Pancreas (tissue), 10 donors: ENCODE results near the gene PPIF. TPM values are rescaled to one million over a fixed set of nuclear protein-coding genes. Genes with fewer than 3 reads are reported as not detected.

Experiments
- ATAC-seq, 4 donors: fragments of 200-7000 bp; cut with Tn5 transposase; one replicate each; pipeline versions ENCODE4 v1.8.0 to v1.9.1; 2020; ENCODE audit warnings: mild to moderate bottlenecking in 4 of 4, moderate library complexity in 4 of 4
- DNase-seq, 6 donors: peaks; one replicate each; pipeline ENCODE4 v3.0.0-alpha.2; 2020
- FAIRE-seq: peaks from 2 replicates; lab custom pipeline; 2012; peaks lifted over from hg19 to GRCh38; lab: Jason Lieb, UNC
- H3K27ac ChIP-seq, 4 donors: fragments of 200-600 bp; sonication (generic); 1 replicate in 3 of 4; 2 replicates in 1 of 4; pipeline versions ENCODE4 v1.5.0 to v1.8.0; 2020
- H3K27me3 ChIP-seq, 4 donors: fragments of 200-600 bp; one replicate each; pipeline ENCODE4 v1.8.0; 2021
- H3K36me3 ChIP-seq, 3 donors: fragments of 200-600 bp; sonication (generic) in 1 of 3; one replicate each; pipeline versions ENCODE4 v1.5.0 to v1.8.0; 2020 to 2021
- H3K4me1 ChIP-seq, 3 donors: fragments of 200-600 bp; one replicate each; pipeline ENCODE4 v1.8.0; 2021
- H3K4me3 ChIP-seq, 4 donors: fragments of 200-600 bp; sonication (generic) in 2 of 4; one replicate each; pipeline versions ENCODE4 v1.5.0 to v1.8.0; 2020 to 2021
- H3K9me3 ChIP-seq, 4 donors: fragments of 200-600 bp; one replicate each; pipeline ENCODE4 v1.8.0; 2021
- WGBS, 2 donors: extraction: QIAGEN DNeasy Blood & Tissue Kit; methylation state at CpG; one replicate each; pipeline ENCODE4 v1.1.7; 2013; 5-methylcytosine and 5-hydroxymethylcytosine counted together
- intact Hi-C, 3 donors: fragments of 100-400 bp; cut with DNase I; formaldehyde crosslinking; loops; one replicate each; pipeline versions ENCODE4 v1.11.1 to v1.14.2; 2022
- polyA plus RNA-seq, 2 donors: library from polyadenylated mRNA; stranded (reverse); fragments of 200-250 nt; gene quantifications; one replicate each; pipeline ENCODE4 v1.2.3, GENCODE V29; 2013
- total RNA-seq, 6 donors: library from RNA; stranded (reverse); fragmentation: NEBNext Ultra II Directional in 4 of 6; extraction: Animal tissue kit (Norgen Biotek cat#: 25700) in 4 of 6; gene quantifications; one replicate each; pipeline versions ENCODE4 v1.2.1 to v1.2.4, GENCODE V29; 2021 to 2023
- TF ChIP-seq, protein P1 (sequence below), 4 donors: fragments of 200-600 bp; sonication (generic) in 3 of 4; IDR thresholded peaks; one replicate each; pipeline versions ENCODE4 v1.5.0 to v1.8.0; 2021; ENCODE audit warnings: antibody characterized with exemption in 4 of 4
- donor health status: healthy with polysubstance abuse.
- donor health status: DM: no; HTN: no; CAD: no; lungs with moderate emphysema.
- donor health status: DM: no; HTN: no; CAD: no.
- donor health status: control.
- donor health status: control.
- donor health status: Bipolar disorder and iron deficiency.
- donor health status: DM: yes; HTN: yes; CAD: no.
- donor health status: DM: no; HTN: no; CAD: no.
- donor health status: DM: no; HTN: no; CAD: no.
- donor health status: DM: yes; HTN: yes; CAD: no.

PPIF gene
- total and polyA plus RNA-seq, 8 donors: 21.2 to 61.8 (median 42.0) TPM

DNA sequence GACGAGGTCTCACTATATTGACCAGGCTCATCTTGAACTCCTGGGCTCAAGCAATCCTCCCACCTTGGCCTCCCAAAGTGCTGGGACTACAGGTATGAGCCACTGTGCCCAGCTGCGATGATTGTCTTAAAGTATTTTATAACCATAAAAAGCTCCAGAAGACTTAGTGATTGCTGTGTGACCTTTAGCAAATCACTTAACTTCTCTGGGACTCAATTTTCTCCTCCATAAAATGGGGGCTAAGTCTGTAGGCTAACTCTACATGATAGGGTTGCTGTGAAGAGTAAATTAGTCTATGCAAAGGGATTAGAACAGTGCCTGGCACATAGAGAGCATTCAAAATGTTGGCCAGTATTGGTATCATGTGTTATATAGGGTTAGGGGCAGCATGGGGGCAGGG, 42.8 kb downstream of the PPIF start:
- intact Hi-C loops: no loop called here
- no peaks in the 10 kb centered on the region for H3K36me3 ChIP-seq
- H3K4me3 ChIP-seq: no peak overlapping the region
- TF ChIP-seq, protein P1, sequence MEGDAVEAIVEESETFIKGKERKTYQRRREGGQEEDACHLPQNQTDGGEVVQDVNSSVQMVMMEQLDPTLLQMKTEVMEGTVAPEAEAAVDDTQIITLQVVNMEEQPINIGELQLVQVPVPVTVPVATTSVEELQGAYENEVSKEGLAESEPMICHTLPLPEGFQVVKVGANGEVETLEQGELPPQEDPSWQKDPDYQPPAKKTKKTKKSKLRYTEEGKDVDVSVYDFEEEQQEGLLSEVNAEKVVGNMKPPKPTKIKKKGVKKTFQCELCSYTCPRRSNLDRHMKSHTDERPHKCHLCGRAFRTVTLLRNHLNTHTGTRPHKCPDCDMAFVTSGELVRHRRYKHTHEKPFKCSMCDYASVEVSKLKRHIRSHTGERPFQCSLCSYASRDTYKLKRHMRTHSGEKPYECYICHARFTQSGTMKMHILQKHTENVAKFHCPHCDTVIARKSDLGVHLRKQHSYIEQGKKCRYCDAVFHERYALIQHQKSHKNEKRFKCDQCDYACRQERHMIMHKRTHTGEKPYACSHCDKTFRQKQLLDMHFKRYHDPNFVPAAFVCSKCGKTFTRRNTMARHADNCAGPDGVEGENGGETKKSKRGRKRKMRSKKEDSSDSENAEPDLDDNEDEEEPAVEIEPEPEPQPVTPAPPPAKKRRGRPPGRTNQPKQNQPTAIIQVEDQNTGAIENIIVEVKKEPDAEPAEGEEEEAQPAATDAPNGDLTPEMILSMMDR (IDR thresholded peaks at IDR 0.05): no peak
- H3K27ac ChIP-seq: no peak overlapping the region
- no peak for DNase-seq
- no peak for ATAC-seq
- no peaks in the 10 kb centered on the region for H3K27me3 ChIP-seq
- FAIRE-seq: no peak
- no peaks in the 10 kb centered on the region for H3K4me1 ChIP-seq
- H3K9me3 ChIP-seq: no peaks in the 10 kb centered on the region
- WGBS, 2 donors: 98 to 100% methylated on average over 2 of the region's 2 CpGs

DNA sequence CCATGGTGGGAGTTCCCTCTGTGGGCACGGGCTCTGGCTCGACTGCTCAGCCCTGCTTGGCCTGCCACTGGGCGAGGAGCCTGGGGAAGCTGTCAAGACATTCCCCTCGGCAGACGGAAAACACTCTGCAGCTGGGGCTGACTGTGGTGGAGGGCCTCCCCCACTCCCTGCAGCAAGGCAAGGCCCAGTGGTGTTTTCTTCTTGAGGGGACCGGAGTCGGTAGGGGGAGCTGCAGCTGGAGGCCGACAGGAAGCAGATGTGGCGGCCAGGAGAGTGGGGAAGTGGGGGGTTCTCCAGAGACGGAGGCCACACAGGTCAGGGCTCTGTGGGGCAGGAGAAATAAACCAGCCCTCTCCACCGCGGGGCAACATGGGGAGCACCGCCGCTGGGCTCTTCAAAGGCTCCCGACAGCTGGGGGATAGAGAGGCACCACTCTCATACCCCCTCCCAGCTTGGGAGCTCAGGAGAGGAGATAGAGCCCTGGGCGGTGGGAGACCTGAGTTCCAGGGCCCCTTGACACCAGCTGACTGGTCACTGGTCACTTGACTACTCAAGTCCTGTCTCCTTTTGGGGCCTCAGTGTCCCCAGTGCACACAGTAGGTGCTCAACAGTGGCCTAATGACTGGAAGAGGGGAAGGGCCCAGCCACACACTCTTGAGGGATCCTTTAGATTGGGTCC, 43.4 kb downstream of the PPIF start:
- H3K27me3 ChIP-seq: no peaks in the 10 kb centered on the region
- no peak overlapping the region for H3K27ac ChIP-seq
- ATAC-seq (no peak), DNase-seq (peak in 4 of 6 donors; percentile 6 to 55 (median 34)), FAIRE-seq (no peak)
- TF ChIP-seq, protein P1 (IDR thresholded peaks at IDR 0.05): no peak
- WGBS, 2 donors: 83 to 88% methylated on average over 16 of the region's 16 CpGs
- no peaks in the 10 kb centered on the region for H3K9me3 ChIP-seq
- no peaks in the 10 kb centered on the region for H3K4me1 ChIP-seq
- H3K36me3 ChIP-seq: no peaks in the 10 kb centered on the region
- intact Hi-C loops: no loop called here
- no peak overlapping the region for H3K4me3 ChIP-seq

DNA sequence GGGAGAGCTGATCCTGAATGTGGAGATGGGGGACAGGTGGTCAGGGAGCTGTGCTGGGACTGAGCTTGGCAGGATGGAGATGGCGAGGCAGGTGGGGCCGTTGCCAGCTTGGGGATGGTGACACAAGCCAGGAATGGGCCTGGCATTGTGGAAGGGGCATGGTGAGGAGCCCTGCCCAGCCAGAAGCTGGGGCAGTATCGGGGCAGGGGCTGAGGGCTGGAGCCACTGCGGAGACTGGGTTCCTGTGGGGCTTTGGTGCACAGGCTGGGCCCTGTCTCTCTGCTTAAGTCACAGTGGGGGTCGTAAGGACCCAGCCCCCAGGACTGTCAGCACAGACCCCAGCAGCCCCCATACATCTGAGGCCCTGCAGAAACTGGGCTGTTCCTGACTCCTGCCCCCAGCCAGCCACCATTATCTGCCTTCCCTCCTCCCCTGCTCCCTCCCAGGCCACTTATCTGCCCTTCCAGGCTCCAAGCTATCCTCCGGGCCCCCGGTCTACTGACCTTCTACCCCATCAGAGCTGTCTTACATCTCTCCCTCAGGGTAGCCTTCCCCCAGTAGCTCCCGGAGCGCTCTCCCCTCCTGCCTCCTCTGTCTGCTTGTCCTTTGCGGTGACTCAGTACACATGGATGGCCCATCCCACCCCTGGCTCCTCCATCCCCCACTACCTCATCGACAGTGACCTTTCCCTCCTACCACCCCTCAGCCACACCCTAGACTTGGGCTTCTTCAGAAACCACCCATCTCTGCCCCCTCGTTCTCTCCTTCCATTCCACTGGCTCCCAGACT, 44.2 kb downstream of the PPIF start:
- Histone ChIP-seq H3K4me1 (no peaks in the 10 kb centered on the region), H3K4me3 (no peak overlapping the region), H3K27ac (no peak overlapping the region), H3K27me3 (no peaks in the 10 kb centered on the region), H3K9me3 (no peaks in the 10 kb centered on the region), H3K36me3 (no peaks in the 10 kb centered on the region)
- WGBS, 2 donors: 88 to 89% methylated on average over 12 of the region's 12 CpGs
- FAIRE-seq (no peak), ATAC-seq (peak in 2 of 4 donors; percentile 17), DNase-seq (peak in 5 of 6 donors; percentile 2 to 62 (median 8))
- intact Hi-C loops: no loop called here
- TF ChIP-seq, protein P1 (IDR thresholded peaks at IDR 0.05): no peak

DNA sequence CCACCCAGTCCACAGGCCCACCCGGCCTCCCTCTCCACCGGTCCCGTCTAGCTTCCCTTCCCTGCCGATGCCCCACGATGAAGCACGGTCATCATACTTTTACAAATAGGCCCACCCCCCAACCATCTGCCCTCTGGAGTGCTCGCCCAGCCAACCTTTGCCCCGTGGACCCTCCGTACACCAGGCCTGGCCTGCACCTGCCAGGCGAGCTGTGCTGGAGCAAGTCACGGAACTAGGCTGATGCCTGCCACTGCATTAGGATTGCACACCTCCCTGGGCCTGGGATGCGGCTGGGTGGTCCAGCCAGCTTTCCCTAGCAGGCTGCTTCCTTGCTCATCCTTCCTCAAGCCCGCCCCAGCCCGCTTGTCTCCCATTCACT, 44.7 kb downstream of the PPIF start:
- WGBS, 2 donors: 92 to 96% methylated on average over 14 of the region's 14 CpGs
- FAIRE-seq (no peak), ATAC-seq (no peak), DNase-seq (peak in 4 of 6 donors; percentile 1 to 45 (median 22))
- intact Hi-C loops: no loop called here
- Histone ChIP-seq H3K4me1 (no peaks in the 10 kb centered on the region), H3K4me3 (no peak overlapping the region), H3K27me3 (no peaks in the 10 kb centered on the region), H3K9me3 (no peaks in the 10 kb centered on the region), H3K27ac (no peak overlapping the region), H3K36me3 (no peaks in the 10 kb centered on the region)
- TF ChIP-seq, protein P1 (IDR thresholded peaks at IDR 0.05): no peak
